Stimulated activated CD8-positive, alpha-beta memory T cell treated with anti-CD3 and anti-CD28 coated beads, Interleukin-7, amount 100 ng/mL, for 4 hours (primary cell): ENCODE data around the gene SMPD2.

ENCODE experiments used
- DNase-seq, 2 donors: peaks; one replicate each; pipeline ENCODE4 v3.0.0-alpha.2; 2020; ENCODE audit warnings: low read depth in 2 of 2

Gene SMPD2

GRCh38 chr6:109440331-109441068 lies at the start of gene SMPD2, which contains the start of gene PPIL6:
TSS of gene SMPD2 (plus strand) at chr6:109440724. CDS start at chr6:109441122, 398 bp downstream.
TSS of gene PPIL6 (minus strand) at chr6:109440628. CDS start at chr6:109440590, 38 bp downstream.
- peak; percentile 52 to 82 for DNase-seq

- DNase-seq = no peak
Measured at GRCh38 chr6:109393157-109393885, 47.2 kb upstream of the SMPD2 start.

- no peak for DNase-seq
Measured at GRCh38 chr6:109393886-109394281, 46.6 kb upstream of the SMPD2 start.

DNA sequence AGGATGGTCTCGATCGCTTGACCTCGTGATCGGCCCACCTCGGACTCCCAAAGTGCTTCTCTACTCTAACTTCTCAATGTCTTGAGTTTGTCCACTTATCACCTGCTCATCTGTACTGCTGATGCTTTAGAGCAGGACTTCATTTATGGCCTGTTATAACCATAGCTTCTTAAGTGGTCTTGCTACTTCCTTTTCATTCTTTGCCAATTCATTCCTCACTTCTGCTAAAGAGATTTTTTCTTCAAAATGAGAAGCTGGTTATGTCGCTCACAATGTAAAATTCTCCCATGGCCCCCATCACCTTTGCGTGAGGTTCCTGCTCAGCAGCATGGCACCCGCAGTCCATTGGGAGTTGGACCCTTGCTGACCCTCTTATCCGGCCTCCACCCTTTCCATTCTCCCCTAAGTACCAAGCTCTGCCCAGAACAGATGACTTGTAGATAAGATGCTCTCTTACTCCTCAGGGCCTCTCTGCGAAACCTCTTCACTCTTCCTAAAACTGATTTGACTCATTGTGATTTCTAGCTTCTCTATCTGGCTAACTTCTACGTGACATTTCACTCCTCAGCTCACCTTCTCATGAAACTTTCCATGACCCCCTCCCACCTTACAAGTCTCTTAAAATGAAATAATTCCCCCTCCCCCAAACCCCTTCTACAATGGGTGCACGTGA lies 44.3 kb upstream of the SMPD2 start:
- no peak for DNase-seq

DNA sequence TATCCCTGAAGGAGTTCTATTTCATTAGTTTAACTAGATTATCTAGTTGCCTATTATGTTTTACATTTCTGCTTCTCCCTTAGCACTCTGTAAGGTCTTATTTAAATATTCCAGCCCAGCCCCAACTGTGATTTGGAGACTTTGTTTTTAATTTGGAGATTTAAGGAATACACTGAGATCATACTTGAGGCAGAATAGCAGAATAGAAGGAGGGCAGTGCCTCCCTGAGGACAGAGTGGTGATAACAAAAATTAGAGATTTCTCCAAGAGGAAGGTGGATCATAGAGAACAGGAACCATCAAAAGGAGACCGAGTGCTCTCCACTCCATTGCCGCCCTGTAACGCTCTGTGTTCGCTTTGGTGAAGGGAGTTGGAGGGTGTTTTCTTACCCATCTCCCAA lies 43.5 kb upstream of the SMPD2 start:
- DNase-seq = no peak

- no peak for DNase-seq
Measured at GRCh38 chr6:109406196-109406595, 34.3 kb upstream of the SMPD2 start.

- no peak for DNase-seq
Measured at GRCh38 chr6:109411034-109411433, 29.5 kb upstream of the SMPD2 start.

DNA sequence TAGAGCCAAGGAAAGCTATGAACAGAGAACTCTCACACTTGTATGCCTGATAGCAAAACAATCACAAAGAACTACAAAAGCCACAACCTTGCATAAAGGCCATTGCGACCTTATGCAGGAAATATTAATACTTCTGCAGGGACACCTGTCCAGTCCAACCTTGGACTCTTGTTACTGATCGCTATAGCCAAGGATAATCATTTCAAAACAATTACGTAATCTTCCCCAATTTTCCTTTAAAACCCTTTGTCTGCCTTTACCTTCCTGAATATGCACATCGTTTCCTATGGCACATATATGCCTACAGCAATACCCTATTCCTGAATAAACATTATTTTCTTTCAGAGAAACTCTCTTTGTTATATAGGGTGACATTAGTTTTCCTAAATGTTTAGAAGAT lies 22.9 kb upstream of the SMPD2 start:
- no peak for DNase-seq

DNA sequence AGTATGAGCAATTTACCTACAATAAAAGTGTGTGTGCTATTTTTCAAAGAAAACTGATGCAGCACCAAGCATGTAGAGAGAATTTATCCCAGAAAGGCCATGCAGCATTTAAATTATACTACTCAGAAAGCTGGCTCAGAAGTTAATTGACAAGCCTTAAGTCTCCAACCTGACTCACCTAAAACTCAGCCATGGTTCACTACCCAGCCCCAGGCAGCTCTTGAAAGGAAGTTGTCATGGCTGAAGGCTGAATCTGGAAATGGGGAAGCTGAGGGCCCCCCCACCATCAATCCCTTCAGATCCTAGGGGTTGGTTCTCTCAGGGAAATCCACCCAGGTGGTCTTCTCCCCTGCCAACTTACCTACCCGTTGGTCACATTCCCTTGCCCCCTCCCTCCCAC lies 19.8 kb upstream of the SMPD2 start:
- no peak for DNase-seq

GRCh38 chr6:109421184-109421583 lies 19.3 kb upstream of the SMPD2 start:
- DNase-seq = no peak

DNA sequence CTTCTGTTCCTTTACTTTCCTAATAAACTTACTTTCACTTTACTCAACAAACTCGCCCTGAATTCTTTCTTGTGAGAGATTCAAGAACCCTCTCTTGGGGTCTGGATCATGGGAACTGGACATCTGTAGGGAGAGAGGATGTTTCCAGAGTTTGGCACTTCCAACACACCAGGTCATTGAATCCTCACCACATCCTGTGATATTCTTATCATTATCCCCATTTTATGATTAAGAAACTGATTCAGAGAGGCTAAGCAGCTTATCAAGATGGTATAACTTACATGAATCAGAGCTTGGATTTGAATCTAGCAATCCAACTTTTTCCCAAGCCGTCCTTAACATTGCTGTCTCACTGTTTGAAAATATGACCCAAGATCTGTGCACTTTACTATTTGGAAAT lies 15.6 kb upstream of the SMPD2 start:
- no peak for DNase-seq

DNA sequence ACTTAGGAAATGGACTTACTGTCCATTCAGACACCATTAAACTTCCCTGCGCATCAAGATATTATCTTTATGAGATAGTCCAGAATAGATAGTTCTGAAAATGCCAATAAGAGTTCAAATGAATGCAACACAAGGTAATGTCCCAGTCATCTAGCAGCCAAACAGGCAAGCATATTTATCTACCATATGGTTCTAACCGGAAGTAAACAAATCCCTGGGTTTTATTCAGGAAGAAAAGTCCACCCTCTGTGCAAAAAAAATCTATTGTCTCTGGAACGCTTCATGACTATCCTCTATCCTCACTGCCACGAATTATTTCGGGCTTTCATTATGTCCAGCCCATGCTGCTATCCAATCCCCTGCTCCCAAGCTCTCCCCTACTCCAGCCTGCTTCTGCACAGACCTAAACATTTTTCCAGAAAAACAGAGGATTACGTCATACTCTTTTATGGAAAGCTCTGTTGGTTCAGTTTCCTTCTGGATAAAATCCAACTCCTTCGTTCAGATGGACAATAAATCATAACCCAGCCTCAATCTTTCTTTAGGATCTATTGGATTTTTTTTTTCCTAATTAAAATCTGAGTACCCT lies 11.5 kb upstream of the SMPD2 start:
- DNase-seq = no peak

GRCh38 chr6:109429496-109429895 lies 11.0 kb upstream of the SMPD2 start:
- DNase-seq = no peak

GRCh38 chr6:109434456-109434855 lies 6.1 kb upstream of the SMPD2 start:
- no peak for DNase-seq

DNA sequence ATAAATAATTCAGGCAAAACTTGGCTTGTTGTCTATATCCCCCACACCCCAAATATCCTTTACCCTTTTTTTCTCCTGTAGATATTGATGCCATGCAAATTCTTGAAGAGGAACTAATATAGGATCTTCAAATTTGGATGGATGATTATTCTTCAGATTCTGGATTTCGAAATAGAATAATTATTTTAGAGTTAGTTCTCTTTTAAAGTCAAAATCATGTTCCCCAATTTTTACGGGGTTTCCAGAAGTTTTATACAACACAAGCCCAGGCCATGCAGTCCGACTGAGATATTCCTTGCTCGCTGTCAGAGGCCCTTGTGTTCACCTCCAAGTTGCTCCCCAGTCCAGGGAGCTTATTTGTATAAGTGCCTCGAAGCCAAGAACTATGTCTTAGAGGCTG lies 4.5 kb upstream of the SMPD2 start:
- no peak for DNase-seq

DNA sequence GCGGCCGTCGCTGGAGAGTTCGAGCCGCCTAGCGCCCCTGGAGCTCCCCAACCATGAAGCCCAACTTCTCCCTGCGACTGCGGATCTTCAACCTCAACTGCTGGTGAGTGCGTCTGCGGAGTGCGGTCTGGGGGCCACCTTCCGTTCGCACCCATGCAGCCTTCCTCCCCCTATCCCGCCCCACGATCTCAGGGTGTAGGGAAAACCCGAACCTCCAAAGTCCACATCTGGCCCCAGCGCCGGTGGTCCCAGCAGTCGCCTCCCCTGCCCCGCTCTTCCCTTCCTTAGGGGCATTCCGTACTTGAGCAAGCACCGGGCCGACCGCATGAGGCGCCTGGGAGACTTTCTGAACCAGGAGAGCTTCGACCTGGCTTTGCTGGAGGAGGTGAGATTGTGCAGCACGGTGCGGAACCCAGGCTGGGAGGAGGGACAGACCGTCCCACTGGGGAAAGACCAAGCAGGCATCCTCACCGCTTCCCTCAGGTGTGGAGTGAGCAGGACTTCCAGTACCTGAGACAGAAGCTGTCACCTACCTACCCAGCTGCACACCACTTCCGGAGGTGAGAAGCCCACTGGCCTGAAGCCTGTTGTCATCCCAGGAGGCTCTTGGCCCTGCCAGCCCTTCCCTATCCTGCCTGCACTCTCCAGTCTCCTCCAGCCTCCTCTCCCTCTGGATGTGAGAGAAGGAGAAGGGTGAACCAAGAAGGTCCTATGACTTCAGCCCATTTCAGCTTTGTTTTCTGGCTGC lies 719 bp downstream of the SMPD2 start:
- DNase-seq = peak in 1 of 2 donors; percentile 37

GRCh38 chr6:109442393-109442924 lies 1.9 kb downstream of the SMPD2 start:
- no peak for DNase-seq

- no peak for DNase-seq
Measured at GRCh38 chr6:109443425-109443950, 3.0 kb downstream of the SMPD2 start.

- DNase-seq = no peak
Measured at GRCh38 chr6:109445382-109445781, 4.9 kb downstream of the SMPD2 start.

- DNase-seq = no peak
Measured at GRCh38 chr6:109446072-109446471, 5.5 kb downstream of the SMPD2 start.

DNA sequence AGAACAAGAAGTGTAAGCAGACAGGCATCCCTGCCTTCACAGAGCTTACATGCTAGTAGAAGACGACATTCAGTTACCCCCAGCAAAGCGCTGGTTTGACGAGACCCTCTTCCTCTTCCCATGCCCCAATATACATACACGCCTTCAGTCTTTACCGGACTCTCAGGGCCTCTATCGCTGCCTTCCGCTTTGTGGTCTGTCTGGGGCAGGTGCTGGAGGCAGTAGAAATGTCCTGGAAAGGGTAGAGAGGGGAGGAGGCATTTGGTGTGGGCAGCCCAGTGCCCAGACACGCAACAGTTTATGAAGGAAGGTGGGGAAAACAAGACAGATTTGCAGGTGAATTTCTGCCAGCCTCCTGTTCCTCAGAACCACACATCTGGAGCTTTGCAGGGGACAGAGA lies 6.0 kb downstream of the SMPD2 start:
- no peak for DNase-seq
